ENCODE measurements around the gene LEFTY1. TPM values are rescaled to one million over a fixed set of nuclear protein-coding genes. Genes with fewer than 3 reads are reported as not detected.

The LEFTY1 gene
- total and polyA plus RNA-seq, 2 of the 13 experiments (the other 11 are each of a cell fraction or from before 2014, with no cell fraction given), result 0.29 to 0.79 TPM

- TF ChIP-seq DRAP1 (CRISPR knock-in tag; IDR thresholded peaks at IDR 0.05), result no peak
- no peak for TF ChIP-seq REL (CRISPR knock-in tag; conservative IDR thresholded peaks at IDR 0.05)
- TF ChIP-seq SRSF1 (optimal IDR thresholded peaks at IDR 0.05; ENCODE audit: low read depth, low read length), result no peak
- TF ChIP-seq ZSCAN30 (CRISPR knock-in tag; IDR thresholded peaks at IDR 0.05), result no peak
- no peak for TF ChIP-seq IRF1 (CRISPR knock-in tag; IDR thresholded peaks at IDR 0.05; ENCODE audit: low read depth)
- TF ChIP-seq USF2 (IDR thresholded peaks at IDR 0.05; ENCODE audit: low read depth, low read length), result no peak
- no peak for TF ChIP-seq USF2 (CRISPR knock-in tag; IDR thresholded peaks at IDR 0.05; ENCODE audit: borderline replicate concordance)
These were observed 26.0 kb upstream of the LEFTY1 start (continued) for GRCh38 chr1:225914947-225915346.

GRCh38 chr1:225914391-225914790, 25.4 kb upstream of the LEFTY1 start:
- WGBS (ENCODE audit: low lambda C conversion rate), result 87% methylated on average over 6 of the region's 6 CpGs
- Histone ChIP-seq H3K27me3 (ENCODE audit: control insufficient read depth in 1 of 2, insufficient read depth in 2 of 2, low read length in 2 of 2) (no peaks in the 10 kb centered on the region), H3K36me3 (replicated peaks in 1 of 2; ENCODE audit: control insufficient read depth in 1 of 2, insufficient read depth in 2 of 2, low read length in 2 of 2) (peaks cover 0 to 5% of the 10 kb centered on the region in 2 experiments; a peak in 2 of 5 replicates), H3K79me2 (ENCODE audit: insufficient read depth, low read length) (no peaks in the 10 kb centered on the region), H3K27ac (ENCODE audit: extremely low read length, insufficient read depth, low read length) (no peak overlapping the region), H3K9me3 (ENCODE audit: low read length) (no peaks in the 10 kb centered on the region), H3K4me2 (ENCODE audit: low read depth, low read length) (no peak overlapping the region), H4K20me1 (ENCODE audit: insufficient read depth, low read length) (no peaks in the 10 kb centered on the region), H3K4me1 (ENCODE audit: insufficient read depth, low read length) (peaks cover 13% of the 10 kb centered on the region), H2AFZ (ENCODE audit: low read length) (no peak overlapping the region), H3K4me3 (replicated peaks in 1 of 3; ENCODE audit: insufficient read depth in 1 of 3, low read depth in 2 of 3, low read length in 3 of 3) (no peak overlapping the region), H3K9ac (ENCODE audit: insufficient read depth, low read depth, low read length) (no peak overlapping the region)
- intact Hi-C loops (cut with micrococcal nuclease; ENCODE audit: unreplicated experiment) (loop anchor here (5.0 kb wide), 1 partner anchor 37 kb away; no protein-coding TSS in a partner anchor), in situ Hi-C loops (cut with HindIII; ENCODE audit: extremely low pct_ligation_motif_present, low pct_unique_long_range_greater_than_20kb) (loop anchor here (5.0 kb wide), 1 partner anchor 437 kb away; no protein-coding TSS in a partner anchor)
- no TSS peak for BruUV-seq (replicated peaks)
- POLR2A ChIA-PET, result no interaction called here
- FAIRE-seq (no peak), ATAC-seq (no peak), DNase-seq (ENCODE audit: low spot score) (no peak)
- CTCF ChIA-PET (ENCODE audit: low intra/inter-chr PET ratio, low total read pairs), result no interaction called here
- no peak for TF ChIP-seq ZKSCAN5 (CRISPR knock-in tag; IDR thresholded peaks at IDR 0.05)
- TF ChIP-seq ZNF280D (CRISPR knock-in tag; IDR thresholded peaks at IDR 0.05), result no peak
- no peak for TF ChIP-seq ZNF10 (CRISPR knock-in tag; IDR thresholded peaks at IDR 0.05; ENCODE audit: borderline replicate concordance, low read depth)
- no peak for TF ChIP-seq ZNF770 (CRISPR knock-in tag; IDR thresholded peaks at IDR 0.05)
- no peak for TF ChIP-seq ZNF740 (CRISPR knock-in tag; IDR thresholded peaks at IDR 0.05)
- TF ChIP-seq ZNF121 (CRISPR knock-in tag; IDR thresholded peaks at IDR 0.05), result no peak
- no peak for TF ChIP-seq TSC22D2 (CRISPR knock-in tag; IDR thresholded peaks at IDR 0.05; ENCODE audit: borderline replicate concordance)
